Right renal cortex interstitium (tissue), 3 donors: ENCODE results near the gene NIBAN1. TPM values are rescaled to one million over a fixed set of nuclear protein-coding genes. Genes with fewer than 3 reads are reported as not detected.

ENCODE experiments used
- DNase-seq, 3 donors: peaks; one replicate each; pipeline ENCODE4 v3.0.0-alpha.2; 2013; ENCODE audit warnings: low read depth in 3 of 3, low spot score in 2 of 3
- polyA plus RNA-seq, 3 donors: library from polyadenylated mRNA; unstranded; fragments of 120-200 nt; gene quantifications; one replicate each; pipeline ENCODE4 v1.2.1, GENCODE V29; 2013; ENCODE audit not compliant: insufficient read length in 3 of 3

Gene NIBAN1
- polyA plus RNA-seq, 3 donors = 3.1 to 3.7 (median 3.3) TPM

GRCh38 chr1:184947497-184948256 lies 26.6 kb downstream of the NIBAN1 start:
- DNase-seq = no peak

- no peak for DNase-seq
Measured at GRCh38 chr1:184945678-184946412, 28.5 kb downstream of the NIBAN1 start.

DNA sequence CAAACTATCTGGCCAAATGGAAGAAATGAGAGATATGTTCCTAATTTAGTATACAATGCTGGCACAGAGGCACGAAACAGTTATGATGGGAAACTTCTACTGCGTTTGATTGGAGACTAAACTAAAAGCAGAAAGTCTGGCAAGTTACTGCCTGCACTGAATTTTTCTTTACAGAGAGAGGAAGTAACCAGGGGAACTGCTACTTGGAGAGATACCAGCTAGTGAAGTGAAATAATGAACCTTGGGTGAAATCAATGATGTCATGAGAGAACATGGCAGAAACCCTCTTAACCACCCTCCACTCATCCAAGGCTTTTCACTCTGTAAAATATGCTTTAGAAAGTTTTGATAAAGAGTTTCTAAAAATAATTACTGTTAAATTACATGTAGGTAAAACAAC lies 29.3 kb downstream of the NIBAN1 start:
- no peak for DNase-seq

DNA sequence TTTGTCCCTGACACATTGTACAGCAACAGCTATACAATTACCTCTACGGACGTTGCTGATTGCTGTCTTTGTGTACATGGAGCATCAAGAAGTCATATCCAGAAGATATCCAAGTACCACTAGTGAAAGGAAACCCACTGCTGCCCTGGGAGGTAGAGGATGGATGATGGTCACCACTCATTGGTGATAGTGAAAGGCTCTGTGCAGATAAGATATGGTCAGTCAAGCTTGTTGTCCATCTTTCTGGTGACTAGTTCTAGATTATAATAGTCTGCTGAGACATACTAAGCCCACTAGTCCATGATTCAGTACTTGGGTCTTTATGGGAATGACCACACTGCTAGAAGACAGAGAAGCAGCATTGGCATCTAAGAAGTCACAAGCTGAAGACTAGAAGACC lies 30.3 kb downstream of the NIBAN1 start:
- no peak for DNase-seq

DNA sequence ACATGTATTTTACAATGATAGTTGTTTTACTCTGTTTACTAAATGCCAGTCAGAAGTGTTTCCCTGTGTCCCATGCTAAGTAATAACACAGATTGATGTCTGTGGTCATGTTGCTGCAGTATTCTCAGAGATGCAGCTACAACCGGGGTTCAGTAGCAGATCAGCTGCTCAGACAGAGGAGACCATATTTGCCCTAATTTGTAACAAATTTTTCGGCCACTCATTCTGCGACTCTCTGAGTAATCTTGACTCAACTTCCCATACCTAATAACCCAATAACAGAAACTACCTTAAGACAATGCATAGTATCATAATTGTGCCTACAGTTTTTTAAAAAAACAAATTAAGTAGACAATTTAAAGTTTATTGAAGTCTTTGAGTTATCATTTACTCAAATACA lies 32.6 kb downstream of the NIBAN1 start:
- no peak for DNase-seq

DNA sequence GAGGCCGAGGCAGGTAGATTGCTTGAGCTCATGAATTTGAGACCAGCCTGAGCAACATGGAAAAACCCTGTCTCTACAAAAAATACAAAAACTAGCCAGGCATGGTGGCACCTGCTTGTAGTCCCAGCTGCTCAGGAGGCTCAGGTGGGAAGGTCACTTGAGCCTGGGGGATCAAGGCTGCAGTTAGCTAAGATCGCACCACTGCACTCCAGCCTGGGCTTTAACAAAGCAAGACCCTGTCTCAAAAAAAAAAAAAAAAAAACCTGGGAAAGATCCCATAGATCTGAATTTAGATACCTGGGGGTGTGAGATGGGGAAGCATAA lies 32.9 kb downstream of the NIBAN1 start:
- DNase-seq = no peak

GRCh38 chr1:184940694-184941409 lies 33.5 kb downstream of the NIBAN1 start:
- no peak for DNase-seq

DNA sequence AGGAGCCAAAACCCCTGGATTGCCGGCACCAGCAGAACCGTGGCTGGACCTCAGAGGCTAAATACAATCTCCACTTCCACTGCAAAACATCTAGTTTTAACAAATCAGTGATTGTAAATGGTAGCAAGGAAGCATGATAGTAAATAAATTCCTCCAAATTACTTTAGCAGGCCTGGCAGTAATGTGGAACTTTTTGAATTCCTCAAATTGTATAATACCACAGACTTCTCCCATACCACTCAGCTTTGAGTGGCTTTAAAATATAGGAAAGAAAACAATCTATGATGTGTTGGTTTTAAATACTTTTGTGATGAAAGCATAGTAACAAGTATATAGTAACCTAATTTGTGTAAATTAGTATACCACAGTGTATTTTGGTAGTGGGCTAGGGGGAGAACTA lies 34.1 kb downstream of the NIBAN1 start:
- no peak for DNase-seq

DNA sequence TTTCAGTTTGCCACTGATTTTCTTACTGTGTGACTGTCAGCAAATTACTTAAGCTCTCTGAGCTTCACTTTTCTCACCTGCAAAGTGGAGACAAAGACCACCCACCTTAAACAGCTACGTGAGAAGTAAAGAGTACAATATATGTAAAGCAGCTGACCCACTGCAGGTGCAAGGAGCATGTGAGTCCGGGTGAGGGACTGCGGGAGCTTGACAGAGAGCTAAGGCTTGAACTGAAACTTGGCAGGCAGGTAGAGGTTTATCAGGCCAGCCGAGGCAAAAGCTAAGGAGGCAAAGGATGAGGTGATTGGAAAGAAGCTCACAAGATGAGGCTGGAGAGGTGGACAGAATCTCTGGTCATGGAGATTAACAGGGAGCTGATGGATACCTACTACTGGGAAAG lies 36.6 kb downstream of the NIBAN1 start:
- DNase-seq = no peak

DNA sequence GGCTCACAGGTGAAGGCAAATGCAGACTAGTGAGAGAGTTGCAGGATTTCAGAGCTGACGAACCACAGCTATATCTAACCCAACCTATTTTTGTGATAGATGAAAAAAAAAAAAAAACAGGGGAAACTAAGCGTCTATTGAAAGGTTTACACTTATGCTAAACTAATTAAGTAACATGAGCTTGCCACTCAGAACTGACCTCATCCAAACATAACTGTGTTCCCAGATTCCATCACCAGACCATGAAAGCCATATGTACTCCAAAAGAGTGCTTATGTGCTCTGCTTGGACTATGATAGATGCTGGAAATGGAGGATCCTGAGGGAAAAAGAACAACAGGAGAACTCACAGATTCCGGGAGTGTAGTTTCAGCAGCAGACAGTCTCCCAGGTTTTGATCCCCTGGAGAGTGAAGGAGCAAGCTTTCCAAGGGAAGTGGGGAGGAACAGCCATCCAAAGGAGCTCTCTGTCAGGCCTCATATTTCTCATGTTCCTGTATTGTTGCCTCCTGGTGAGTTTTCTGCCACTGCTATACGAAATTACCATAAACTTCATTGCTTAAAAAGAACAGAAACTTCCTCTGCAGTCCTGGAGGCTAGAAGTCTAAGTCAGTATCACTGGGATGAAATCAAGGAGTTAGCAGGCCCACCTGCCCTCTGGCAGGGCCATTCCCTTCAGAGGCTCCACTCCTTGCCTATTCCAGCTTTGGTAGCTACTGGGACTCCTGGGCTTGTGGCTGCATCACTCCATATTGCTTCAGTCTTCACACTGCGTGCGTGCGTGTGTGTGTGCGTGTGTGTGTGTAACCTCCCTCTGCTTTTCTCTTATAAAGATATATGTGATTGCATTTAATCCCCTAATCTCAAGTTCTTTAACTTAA lies 38.1 kb downstream of the NIBAN1 start:
- no peak for DNase-seq

- no peak for DNase-seq
Measured at GRCh38 chr1:184933944-184934343, 40.4 kb downstream of the NIBAN1 start.

- DNase-seq = no peak
Measured at GRCh38 chr1:184932319-184932718, 42.0 kb downstream of the NIBAN1 start.

- no peak for DNase-seq
Measured at GRCh38 chr1:184931566-184931965, 42.7 kb downstream of the NIBAN1 start.

DNA sequence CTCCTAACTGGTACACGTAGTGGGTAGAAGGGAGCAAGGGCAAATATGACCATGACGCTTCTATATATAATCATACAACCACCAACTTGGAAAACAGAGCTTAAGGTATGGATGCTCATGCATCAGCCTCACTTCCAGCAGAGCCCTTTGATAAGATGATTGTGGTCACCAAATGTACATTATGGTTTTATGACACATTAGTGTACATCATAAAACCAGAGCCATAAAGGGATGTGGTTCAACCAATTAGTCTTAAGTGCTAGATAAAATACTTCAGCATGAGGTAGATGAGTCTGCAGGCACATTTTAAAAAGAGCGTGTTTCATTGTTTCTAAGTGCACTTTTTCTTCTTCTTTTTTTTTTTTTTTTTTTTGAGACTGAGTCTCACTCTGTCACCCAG lies 43.7 kb downstream of the NIBAN1 start:
- DNase-seq = no peak

DNA sequence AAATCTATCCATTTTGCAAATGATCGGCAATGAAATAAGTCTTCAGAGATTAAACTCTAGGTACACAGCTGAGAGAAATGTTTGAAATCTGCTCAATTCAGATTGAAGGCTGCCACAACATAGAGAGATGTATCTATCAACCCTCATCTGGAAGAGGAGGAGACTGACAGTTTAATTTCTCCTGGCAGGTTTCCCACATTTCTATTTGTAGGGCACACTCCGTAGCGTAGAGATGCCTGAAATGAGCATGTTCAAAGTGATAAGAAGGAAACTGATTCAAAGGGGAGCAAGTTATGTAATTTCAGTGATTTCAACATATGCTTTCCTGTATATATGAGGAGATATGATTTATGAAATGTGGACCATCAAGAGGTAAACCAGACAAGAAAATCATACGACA lies 44.1 kb downstream of the NIBAN1 start:
- no peak for DNase-seq

DNA sequence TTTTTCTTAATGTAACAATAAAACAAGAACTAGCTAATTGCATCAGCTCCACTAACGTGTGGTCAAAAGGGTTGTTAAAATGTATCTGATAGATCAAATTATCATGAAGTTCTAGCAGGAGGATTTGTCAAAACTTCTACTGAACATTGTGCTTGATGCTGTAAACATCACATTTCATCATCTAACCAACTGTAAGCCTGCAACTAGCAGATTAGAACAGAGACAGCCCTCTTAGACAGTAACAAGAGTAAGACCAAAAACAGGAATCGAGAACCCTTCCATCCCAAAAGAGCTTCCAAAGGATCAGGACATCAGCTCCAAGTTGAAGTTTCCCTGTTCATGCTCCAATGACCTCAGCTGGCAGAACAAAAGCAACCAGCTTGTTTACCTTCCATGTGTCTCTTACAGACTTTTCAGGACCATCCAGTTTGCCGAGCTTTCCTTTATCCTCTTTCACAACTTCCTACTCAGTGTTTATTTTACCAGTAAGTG lies 44.6 kb downstream of the NIBAN1 start:
- no peak for DNase-seq

GRCh38 chr1:184928394-184928793 lies 45.9 kb downstream of the NIBAN1 start:
- DNase-seq = no peak
